Spleen (tissue), 7 donors: Measurements from ENCODE around the gene KDM6A.

Source experiments
- CTCF ChIP-seq, 11 experiments: fragments of 200-600 bp in 7 of 11; fragments of 450-650 bp in 4 of 11; sonication (generic) in 4 of 11; IDR thresholded peaks in 8 of 11; conservative IDR thresholded peaks in 3 of 11; 1 replicate in 7 of 11; 2 replicates in 4 of 11; pipeline versions ENCODE4 v1.4.0 to v1.8.0; 2016 to 2021; ENCODE audit warnings: antibody characterized with exemption in 11 of 11, inconsistent platforms in 4 of 11, mild to moderate bottlenecking in 1 of 11
- POLR2A ChIP-seq, 3 donors: fragments of 450-650 bp; IDR thresholded peaks; one replicate each; pipeline ENCODE4 v1.5.1; 2017; ENCODE audit warnings: antibody characterized with exemption in 3 of 3, mild to moderate bottlenecking in 1 of 3
- POLR2AphosphoS5 ChIP-seq, 3 donors: sonication (generic); formaldehyde crosslinking; IDR thresholded peaks; one replicate each; pipeline ENCODE4 v1.5.1; 2017; ENCODE audit warnings: antibody characterized with exemption in 3 of 3
- donor health status: DM: no; HTN: no; CAD: no; lungs with moderate emphysema.
- donor health status: DM: no; HTN: no; CAD: no.
- donor health status: DM: no; HTN: no; CAD: no.

GRCh38 chrX:45154462-45154861 is 281.5 kb downstream of the KDM6A start:
- no peak for TF ChIP-seq CTCF (IDR thresholded peaks at IDR 0.05 in 8 of 11, conservative IDR thresholded peaks at IDR 0.05 in 3 of 11)
- TF ChIP-seq POLR2AphosphoS5 (IDR thresholded peaks at IDR 0.05): no peak
- no peak for TF ChIP-seq POLR2A (IDR thresholded peaks at IDR 0.05)
